T follicular helper cell (primary cell): ENCODE data around the gene ABLIM1.

ENCODE experiments used
- DNase-seq: peaks from one replicate; pipeline ENCODE4 v3.0.0-alpha.2; 2020; ENCODE audit warnings: low read depth

Gene ABLIM1

GRCh38 chr10:114408968-114409444 is 249.1 kb downstream of the ABLIM1 start:
- no peak for DNase-seq

- no peak for DNase-seq
These were observed 249.7 kb downstream of the ABLIM1 start for GRCh38 chr10:114408112-114408967.

- no peak for DNase-seq
These were observed 251.6 kb downstream of the ABLIM1 start for GRCh38 chr10:114406455-114406854.

GRCh38 chr10:114405011-114405350 is 253.1 kb downstream of the ABLIM1 start:
- DNase-seq = no peak

- no peak for DNase-seq
These were observed 253.7 kb downstream of the ABLIM1 start, which contains the start of gene AFAP1L2 for GRCh38 chr10:114404171-114405010. AFAP1L2 (minus strand) TSS chr10:114404502; CDS start chr10:114404455, 47 bp downstream.

GRCh38 chr10:114403541-114404161 is 254.4 kb downstream of the ABLIM1 start:
- DNase-seq = no peak

GRCh38 chr10:114402871-114403540 is 255.1 kb downstream of the ABLIM1 start:
- no peak for DNase-seq

- no peak for DNase-seq
These were observed 255.8 kb downstream of the ABLIM1 start for GRCh38 chr10:114402233-114402632.

- no peak for DNase-seq
These were observed 256.8 kb downstream of the ABLIM1 start for GRCh38 chr10:114401195-114401791.

GRCh38 chr10:114400091-114400490 is 258.0 kb downstream of the ABLIM1 start:
- DNase-seq = no peak

GRCh38 chr10:114399576-114399975 is 258.5 kb downstream of the ABLIM1 start:
- DNase-seq = no peak

- DNase-seq = no peak
These were observed 259.3 kb downstream of the ABLIM1 start for GRCh38 chr10:114398587-114399331.

GRCh38 chr10:114397651-114398145 is 260.4 kb downstream of the ABLIM1 start:
- DNase-seq = no peak

- DNase-seq = no peak
These were observed 261.6 kb downstream of the ABLIM1 start for GRCh38 chr10:114396464-114396863.

GRCh38 chr10:114395366-114396022 is 262.6 kb downstream of the ABLIM1 start:
- no peak for DNase-seq

- no peak for DNase-seq
These were observed 263.5 kb downstream of the ABLIM1 start for GRCh38 chr10:114394531-114394930.

- DNase-seq = no peak
These were observed 264.2 kb downstream of the ABLIM1 start for GRCh38 chr10:114393886-114394285.

- DNase-seq = no peak
These were observed 264.6 kb downstream of the ABLIM1 start for GRCh38 chr10:114393482-114393881.

GRCh38 chr10:114392112-114392835 is 265.8 kb downstream of the ABLIM1 start:
- no peak for DNase-seq
